OCI-LY1 (cell line): ENCODE measurements around the gene RNF166.

Source experiments
- H2AFZ ChIP-seq: fragments of 200-600 bp; sonication (generic), shearing (Covaris generic); 2 replicates; pipeline ENCODE4 v1.6.0; 2014; ENCODE audit warnings: antibody characterized with exemption, mild to moderate bottlenecking, low read length
- H3F3A ChIP-seq: fragments of 200-600 bp; sonication (generic), shearing (Covaris generic); 2 replicates; pipeline ENCODE4 v1.6.0; 2014; ENCODE audit warnings: mild to moderate bottlenecking, antibody characterized with exemption, low read length, moderate library complexity; ENCODE audit not compliant: insufficient read depth
- H3K27ac ChIP-seq: fragments of 200-600 bp; sonication (generic); 2 replicates; pipeline ENCODE4 v1.5.1; 2014; ENCODE audit warnings: low read length, mixed run types, mild to moderate bottlenecking, low read depth; ENCODE audit not compliant: poor library complexity, severe bottlenecking
- H3K27me3 ChIP-seq: fragments of 200-600 bp; sonication (generic); 2 replicates; pipeline ENCODE4 v1.6.0; 2014; ENCODE audit warnings: antibody characterized with exemption, mild to moderate bottlenecking, low read length, moderate library complexity; ENCODE audit not compliant: insufficient read depth
- H3K36me3 ChIP-seq: fragments of 200-600 bp; sonication (generic); 2 replicates; pipeline ENCODE4 v1.6.1; 2014; ENCODE audit warnings: mild to moderate bottlenecking, antibody characterized with exemption, low read length, moderate library complexity, mixed read lengths; ENCODE audit not compliant: insufficient read depth
- H3K4me1 ChIP-seq: fragments of 200-600 bp; sonication (generic); 2 replicates; pipeline ENCODE4 v1.5.1; 2014; ENCODE audit warnings: mild to moderate bottlenecking, low read length, moderate library complexity; ENCODE audit not compliant: insufficient read depth, severe bottlenecking
- H3K4me2 ChIP-seq: fragments of 200-600 bp; sonication (generic), shearing (Covaris generic); 2 replicates; pipeline ENCODE4 v1.6.1; 2014; ENCODE audit warnings: low read length
- H3K4me3 ChIP-seq: fragments of 200-600 bp; sonication (generic); 2 replicates; pipeline ENCODE4 v1.5.1; 2014; ENCODE audit warnings: low read length, low read depth, mild to moderate bottlenecking, mixed read lengths; ENCODE audit not compliant: poor library complexity, severe bottlenecking
- H3K79me2 ChIP-seq: fragments of 200-600 bp; shearing (Covaris generic); 2 replicates; pipeline ENCODE4 v1.6.1; 2016; ENCODE audit warnings: mixed run types, low read length, mixed read lengths; ENCODE audit not compliant: insufficient read depth
- H3K9ac ChIP-seq: fragments of 200-600 bp; sonication (generic), shearing (Covaris generic); 2 replicates; pipeline ENCODE4 v1.6.1; 2014; ENCODE audit warnings: mild to moderate bottlenecking, low read length, mixed read lengths
- H3K9me2 ChIP-seq: fragments of 200-600 bp; sonication (generic), shearing (Covaris generic); 2 replicates; pipeline ENCODE4 v1.6.1; 2014; ENCODE audit warnings: low read depth, mild to moderate bottlenecking, low read length, mixed read lengths
- H3K9me3 ChIP-seq: fragments of 200-600 bp; shearing (Covaris generic); 2 replicates; pipeline ENCODE4 v1.6.1; 2014; ENCODE audit warnings: low read length, mixed read lengths
- H4K20me1 ChIP-seq: fragments of 200-600 bp; sonication (generic), shearing (Covaris generic); 2 replicates; pipeline ENCODE4 v1.6.0; 2016; ENCODE audit warnings: mild to moderate bottlenecking, low read length; ENCODE audit not compliant: insufficient read depth
- CTCF ChIP-seq: fragments of 200-600 bp; sonication (generic), shearing (Covaris generic); IDR thresholded peaks from 2 replicates; pipeline ENCODE4 v1.5.1; 2017; ENCODE audit warnings: mild to moderate bottlenecking, antibody characterized with exemption, low read length, moderate library complexity, mixed read lengths
- EZH2 ChIP-seq: fragments of 200-600 bp; sonication (generic), shearing (Covaris generic); IDR thresholded peaks from 2 replicates; pipeline ENCODE4 v1.8.0; 2017; ENCODE audit warnings: borderline replicate concordance, mixed run types, mild to moderate bottlenecking, antibody characterized with exemption, low read length, moderate library complexity, mixed read lengths

The RNF166 gene

DNA sequence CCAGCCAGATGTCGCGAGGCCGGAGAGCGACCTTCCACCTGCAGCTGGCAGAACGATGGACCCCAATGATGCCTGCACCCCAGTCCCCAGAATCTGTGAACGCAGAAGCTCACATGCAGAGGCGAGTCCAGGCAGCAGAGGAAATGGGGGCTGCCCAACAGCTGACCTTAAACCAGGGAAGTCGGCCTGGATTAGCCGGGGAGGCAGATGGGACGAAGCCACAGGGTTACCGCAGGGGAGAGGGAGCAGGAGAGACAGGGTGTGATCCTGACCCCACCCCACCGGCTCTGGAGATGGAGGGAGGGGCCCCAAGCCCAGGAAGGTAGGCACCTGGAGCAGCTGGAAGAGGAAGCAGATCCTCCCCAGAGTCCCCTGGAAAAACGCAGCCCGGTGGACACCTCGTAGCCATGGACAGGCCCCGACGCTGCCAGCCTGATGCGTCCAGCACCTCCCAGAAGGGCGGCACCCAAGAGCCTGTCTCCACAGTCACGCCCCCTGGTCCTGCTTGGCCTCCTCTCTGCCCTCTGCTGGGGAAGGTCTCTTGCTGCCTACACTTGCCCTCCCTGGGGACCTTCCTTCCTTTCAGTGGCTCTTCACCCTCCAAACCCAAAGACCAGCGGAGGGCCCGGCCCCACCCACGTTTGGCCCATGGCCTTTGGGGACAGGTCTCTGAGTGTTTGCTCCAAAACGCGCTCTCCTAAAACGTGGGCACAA lies 41.5 kb upstream of the RNF166 start:
- H3K27ac ChIP-seq: no peak overlapping the region
- H3K9me2 ChIP-seq: no peaks in the 10 kb centered on the region
- H3K9me3 ChIP-seq: no peaks in the 10 kb centered on the region
- no peak overlapping the region for H3K4me2 ChIP-seq
- TF ChIP-seq CTCF: peak; percentile 68
- TF ChIP-seq EZH2: no peak
- H2AFZ ChIP-seq: no peak overlapping the region
- no peak overlapping the region for H3K9ac ChIP-seq
- no peaks in the 10 kb centered on the region for H4K20me1 ChIP-seq
- H3K4me3 ChIP-seq: no peak overlapping the region
- no peaks in the 10 kb centered on the region for H3K36me3 ChIP-seq
- no peaks in the 10 kb centered on the region for H3K4me1 ChIP-seq
- H3K79me2 ChIP-seq: no peaks in the 10 kb centered on the region
- H3K27me3 ChIP-seq: peaks cover 3% of the 10 kb centered on the region; the same call in 1 of the 2 replicates
- H3F3A ChIP-seq: no peaks in the 10 kb centered on the region

DNA sequence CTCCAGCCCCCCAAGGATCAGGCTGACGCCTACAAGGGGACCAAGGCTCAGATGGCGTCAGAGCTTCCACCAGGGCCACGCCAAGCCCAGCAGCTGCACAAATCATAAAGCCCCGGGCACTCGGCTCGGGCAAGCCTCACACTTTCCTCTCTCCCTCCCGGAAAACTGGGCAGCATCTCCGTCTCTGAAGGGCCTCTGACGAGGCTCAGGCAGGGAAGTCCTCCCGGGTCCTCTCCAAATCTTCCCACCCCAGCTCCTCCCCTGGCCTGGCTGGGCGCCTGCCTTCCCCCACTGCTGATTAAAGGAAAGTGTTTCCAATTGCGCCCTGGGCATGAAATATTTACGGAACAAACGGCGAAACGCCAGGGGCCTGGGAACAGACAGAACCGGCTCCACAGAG lies 40.3 kb upstream of the RNF166 start:
- Histone ChIP-seq H3K4me3 (no peak overlapping the region), H3K36me3 (no peaks in the 10 kb centered on the region), H3K27ac (no peak overlapping the region), H3F3A (no peaks in the 10 kb centered on the region), H3K9me2 (no peaks in the 10 kb centered on the region), H3K27me3 (peaks cover 3% of the 10 kb centered on the region; the same call in 1 of the 2 replicates), H3K9ac (no peak overlapping the region), H2AFZ (no peak overlapping the region), H3K4me1 (no peaks in the 10 kb centered on the region), H3K79me2 (no peaks in the 10 kb centered on the region), H4K20me1 (no peaks in the 10 kb centered on the region), H3K9me3 (no peaks in the 10 kb centered on the region), H3K4me2 (no peak overlapping the region)
- TF ChIP-seq EZH2 (no peak), CTCF (no peak)

DNA sequence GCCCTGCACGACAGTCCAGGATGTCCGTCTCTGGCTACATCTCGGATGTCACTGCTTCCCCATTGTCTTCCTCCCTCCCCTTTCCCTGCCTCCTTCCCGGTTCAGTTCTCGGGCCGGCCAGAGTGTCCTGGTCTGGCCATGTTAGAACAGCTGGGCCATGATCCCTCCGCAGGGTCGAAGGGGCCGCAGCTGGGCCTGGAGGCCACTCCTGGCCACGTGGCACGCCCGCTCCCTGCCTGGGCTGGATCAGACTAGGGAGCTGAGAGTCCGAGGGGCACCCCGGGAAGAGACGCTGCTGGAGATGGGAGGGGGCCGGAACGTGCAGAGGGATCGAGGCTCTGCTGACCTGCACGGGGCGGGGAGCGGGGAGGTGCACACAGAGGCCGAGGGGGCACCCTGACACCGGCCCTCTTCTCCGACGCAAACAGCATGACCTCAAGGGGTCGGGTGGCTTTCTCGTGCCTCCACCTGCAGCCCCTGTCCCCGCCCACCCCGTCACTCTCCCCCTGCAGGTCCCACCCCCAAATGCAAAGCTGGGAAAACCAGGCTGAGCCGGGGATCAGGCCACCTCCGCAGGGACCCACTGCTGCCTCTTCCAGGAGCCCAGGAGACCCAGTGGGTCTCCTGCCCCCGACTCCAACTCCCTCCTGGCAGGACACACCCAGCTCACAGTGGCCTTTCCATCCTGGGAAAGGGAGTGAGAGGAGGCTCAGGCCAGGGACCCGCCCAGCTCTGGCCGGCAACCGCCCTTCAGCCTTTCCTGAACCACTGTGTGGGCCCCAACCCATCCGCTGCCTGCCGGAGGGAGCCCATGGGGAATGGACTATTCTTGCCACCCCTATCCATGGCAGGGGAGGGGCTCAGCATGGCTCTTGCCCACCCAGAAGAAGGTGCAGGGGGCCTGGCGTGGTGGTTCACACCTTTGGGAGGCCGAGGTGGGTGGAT lies 38.6 kb upstream of the RNF166 start:
- H3K36me3 ChIP-seq: no peaks in the 10 kb centered on the region
- no peak overlapping the region for H3K27ac ChIP-seq

More for the DNA sequence above, 38.6 kb upstream of the RNF166 start:
- peaks cover 3% of the 10 kb centered on the region; the same call in 1 of the 2 replicates for H3K27me3 ChIP-seq
- no peak overlapping the region for H2AFZ ChIP-seq
- no peaks in the 10 kb centered on the region for H3K9me2 ChIP-seq
- H4K20me1 ChIP-seq: no peaks in the 10 kb centered on the region
- H3K79me2 ChIP-seq: no peaks in the 10 kb centered on the region
- H3K4me1 ChIP-seq: no peaks in the 10 kb centered on the region
- H3K4me2 ChIP-seq: no peak overlapping the region
- no peak overlapping the region for H3K9ac ChIP-seq
- TF ChIP-seq EZH2 (no peak), CTCF (no peak)
- H3F3A ChIP-seq: no peaks in the 10 kb centered on the region
- no peak overlapping the region for H3K4me3 ChIP-seq
- no peaks in the 10 kb centered on the region for H3K9me3 ChIP-seq
